GM21723 (cell line): ENCODE measurements around the gene STING1.
"Not testable (repeated sequence)": the region's sequence is repeated elsewhere in the genome, so short reads cannot be mapped to it uniquely, and the experiment has no call there.

ENCODE experiments used
- ATAC-seq: cut with Tn5 transposase; IDR thresholded peaks from one replicate; pipeline ENCODE4 v1.9.1; 2021; ENCODE audit warnings: mild to moderate bottlenecking, moderate library complexity; ENCODE audit not compliant: unreplicated experiment

STING1 gene

GRCh38 chr5:139482050-139482889 is at the start of gene STING1:
TSS of gene STING1 (minus strand) at chr5:139482758. CDS start at chr5:139481704, 1,054 bp downstream.
- peak; percentile 74 for ATAC-seq

GRCh38 chr5:139531772-139532169 is 49.2 kb upstream of the STING1 start:
- ATAC-seq, result no peak

DNA sequence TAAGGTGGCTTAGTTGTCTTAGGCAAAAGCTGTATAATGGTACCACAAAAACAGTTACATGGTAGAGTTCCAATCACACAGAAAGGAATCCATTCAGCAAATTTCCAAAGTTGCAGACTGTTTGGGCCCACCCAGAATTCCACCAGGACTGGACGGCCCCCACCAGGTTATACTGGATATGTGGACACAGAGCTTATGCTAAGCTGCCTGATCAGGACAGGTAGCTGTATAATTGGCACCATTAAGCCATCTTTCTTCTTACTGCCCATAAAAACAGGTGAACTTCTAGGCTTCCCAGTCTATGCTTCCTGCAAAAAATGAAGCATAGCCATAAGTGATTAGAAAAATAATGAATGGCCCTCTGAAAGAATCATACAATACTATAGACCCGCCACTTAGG is 47.5 kb upstream of the STING1 start:
- ATAC-seq, result not testable (repeated sequence)

GRCh38 chr5:139528695-139529094 is 46.1 kb upstream of the STING1 start:
- not testable (repeated sequence) for ATAC-seq

- not testable (repeated sequence) for ATAC-seq
Measured at GRCh38 chr5:139527896-139528467, 45.4 kb upstream of the STING1 start.

- ATAC-seq, result not testable (repeated sequence)
Measured at GRCh38 chr5:139527090-139527470, 44.5 kb upstream of the STING1 start.

- not testable (repeated sequence) for ATAC-seq
Measured at GRCh38 chr5:139526309-139527089, 43.9 kb upstream of the STING1 start.

DNA sequence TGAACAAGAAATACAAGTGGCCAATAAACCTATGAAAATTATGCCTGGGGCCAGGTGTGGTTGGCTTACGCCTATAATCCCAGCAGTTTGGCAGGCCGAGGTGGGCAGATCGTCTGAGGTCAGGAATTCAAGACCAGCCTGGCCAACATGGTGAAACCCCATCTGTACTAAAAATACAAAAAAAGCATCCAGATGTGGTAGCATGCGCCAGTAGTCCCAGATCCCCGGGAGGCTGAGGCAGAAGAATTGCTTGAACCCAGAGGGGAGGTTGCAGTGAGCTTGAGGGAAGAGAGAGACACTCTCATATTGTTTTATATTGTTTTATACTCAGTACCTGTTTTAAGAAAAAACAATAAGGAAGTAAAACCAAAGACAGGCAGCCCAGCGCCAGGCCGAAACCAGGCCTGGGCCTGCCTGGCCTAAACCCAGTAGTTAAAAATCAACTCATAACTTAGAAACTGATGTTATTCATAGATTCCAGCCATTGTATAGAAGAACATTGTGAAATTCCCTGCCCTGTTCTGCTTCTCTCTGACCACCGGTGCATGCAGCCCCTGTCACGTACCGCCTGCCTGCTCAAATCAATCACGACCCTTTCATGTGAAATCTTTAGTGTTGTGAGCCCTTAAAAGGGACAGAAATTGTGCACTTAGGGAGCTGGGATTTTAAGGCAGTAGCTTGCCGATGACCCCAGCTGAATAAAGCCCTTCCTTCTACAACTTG is 43.2 kb upstream of the STING1 start:
- ATAC-seq, result peak; percentile 38

DNA sequence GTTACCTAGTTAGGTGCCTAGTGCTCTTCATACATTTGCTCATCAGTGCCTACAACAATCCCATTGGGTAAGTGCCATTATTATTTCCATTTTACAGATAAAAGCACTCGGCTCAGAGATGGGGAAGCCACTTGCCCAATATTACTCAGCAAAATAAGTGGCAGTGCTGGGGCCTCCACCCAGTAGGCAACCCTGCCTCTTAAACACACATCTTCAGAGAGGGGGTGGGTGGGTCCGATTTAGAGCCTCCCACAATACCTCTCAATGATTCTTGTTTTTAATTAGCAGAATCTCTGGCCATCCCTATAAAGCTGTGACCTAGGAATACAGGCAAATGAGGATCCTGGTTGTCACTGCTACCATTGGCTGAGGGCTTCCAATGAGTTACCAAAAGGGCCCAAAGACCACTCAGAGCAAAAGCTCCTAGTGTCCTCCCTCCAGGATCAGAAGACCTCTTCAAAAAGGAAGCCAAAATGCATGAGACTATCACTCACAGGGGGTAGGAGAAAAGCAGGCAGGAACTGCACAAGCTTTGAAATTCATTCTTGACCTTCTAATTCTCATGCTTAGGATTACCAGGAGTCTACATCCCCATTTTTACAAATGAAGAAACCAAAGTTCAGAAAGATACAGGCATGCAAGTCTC is 42.5 kb upstream of the STING1 start:
- peak; percentile 50 for ATAC-seq

DNA sequence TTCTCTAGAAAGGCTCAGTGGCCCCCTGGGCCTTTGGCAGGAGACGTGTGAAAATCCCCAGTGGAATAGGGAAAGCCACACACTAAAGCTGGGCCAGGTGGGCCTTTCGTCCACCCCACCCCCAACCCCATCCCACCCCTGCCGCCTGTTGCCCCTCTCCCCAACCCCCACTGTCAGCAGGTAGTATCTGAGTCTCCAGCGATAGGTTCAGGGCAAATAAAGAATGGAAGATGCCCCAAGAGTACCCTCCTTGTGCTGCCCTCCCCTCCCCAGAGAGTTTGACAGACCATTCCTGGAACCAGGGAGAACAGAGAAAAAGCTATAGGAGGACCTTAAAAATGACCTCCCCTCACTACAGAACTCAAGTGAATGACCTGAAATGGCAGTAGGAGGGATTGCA is 41.9 kb upstream of the STING1 start:
- ATAC-seq, result no peak

- ATAC-seq, result no peak
Measured at GRCh38 chr5:139523635-139524445, 41.3 kb upstream of the STING1 start.

- peak; percentile 81 for ATAC-seq
Measured at GRCh38 chr5:139517683-139518564, 35.4 kb upstream of the STING1 start.

DNA sequence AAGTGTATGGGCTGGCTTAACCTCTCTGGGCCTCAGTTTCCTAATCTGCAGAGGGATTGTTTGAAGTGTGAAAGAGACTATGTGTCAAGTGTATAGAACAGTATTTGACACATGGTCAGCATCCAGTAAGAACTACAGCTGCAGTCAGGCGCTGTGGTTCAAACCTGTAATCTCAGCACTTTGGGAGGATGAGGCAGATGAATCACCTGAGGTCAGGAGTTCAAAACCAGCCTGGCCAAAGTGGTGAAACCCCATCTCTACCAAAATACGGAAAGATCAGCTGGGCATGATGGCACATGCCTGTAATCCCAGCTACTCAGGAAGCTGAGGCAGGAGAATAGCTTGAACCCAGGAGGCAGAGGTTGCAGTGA is 31.9 kb upstream of the STING1 start:
- no peak for ATAC-seq

DNA sequence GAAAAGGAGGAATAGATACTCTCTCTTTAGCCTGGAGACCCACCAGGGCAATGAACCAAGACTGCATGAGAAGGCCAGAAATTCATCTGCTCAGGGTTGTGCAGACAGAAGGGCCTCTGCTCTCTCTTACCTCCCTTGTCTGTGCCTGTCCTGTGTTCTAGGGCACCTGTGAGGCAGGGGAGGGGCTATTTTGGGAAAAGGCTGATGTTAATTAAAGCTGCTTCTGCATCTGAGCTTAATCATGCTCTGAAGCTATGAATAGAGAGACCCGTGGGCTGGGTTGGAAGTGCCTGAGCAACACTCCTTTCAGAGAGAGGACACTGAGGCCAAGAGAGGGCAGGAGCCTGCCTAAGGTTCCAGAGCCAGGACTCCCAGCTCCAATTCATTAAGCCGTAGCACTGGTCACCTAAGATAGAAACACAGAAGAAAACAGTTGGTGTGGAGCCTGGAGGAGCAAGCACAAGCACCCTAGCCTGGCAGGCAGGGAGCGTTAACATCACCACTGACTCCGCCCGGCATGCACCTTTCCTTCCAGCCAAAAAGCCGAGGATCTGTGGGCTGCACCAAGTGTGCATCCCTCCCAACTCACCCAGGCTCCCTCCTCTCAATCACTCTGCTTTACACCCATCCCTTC is 31.4 kb upstream of the STING1 start:
- ATAC-seq, result peak; percentile 18

DNA sequence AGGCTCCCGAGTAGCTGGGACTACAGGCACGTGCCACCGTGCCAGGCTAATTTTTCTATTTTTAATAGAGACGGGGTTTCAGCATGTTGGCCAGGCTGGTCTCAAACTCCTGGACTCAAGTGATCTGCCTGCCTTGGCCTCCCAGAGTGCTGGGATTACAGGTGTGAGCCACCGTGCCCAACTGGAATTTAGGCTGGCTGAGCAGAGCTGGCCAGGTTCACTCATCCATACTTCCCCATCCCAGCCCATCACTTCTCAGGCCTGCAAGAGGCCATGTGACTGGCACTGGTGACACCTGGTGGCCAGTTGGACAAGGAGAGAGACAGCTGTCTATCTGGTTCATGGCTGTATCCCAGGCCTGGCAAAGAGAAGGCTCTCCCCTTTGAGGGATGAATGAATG is 30.9 kb upstream of the STING1 start:
- peak; percentile 70 for ATAC-seq

- no peak for ATAC-seq
Measured at GRCh38 chr5:139512786-139513390, 30.3 kb upstream of the STING1 start.

DNA sequence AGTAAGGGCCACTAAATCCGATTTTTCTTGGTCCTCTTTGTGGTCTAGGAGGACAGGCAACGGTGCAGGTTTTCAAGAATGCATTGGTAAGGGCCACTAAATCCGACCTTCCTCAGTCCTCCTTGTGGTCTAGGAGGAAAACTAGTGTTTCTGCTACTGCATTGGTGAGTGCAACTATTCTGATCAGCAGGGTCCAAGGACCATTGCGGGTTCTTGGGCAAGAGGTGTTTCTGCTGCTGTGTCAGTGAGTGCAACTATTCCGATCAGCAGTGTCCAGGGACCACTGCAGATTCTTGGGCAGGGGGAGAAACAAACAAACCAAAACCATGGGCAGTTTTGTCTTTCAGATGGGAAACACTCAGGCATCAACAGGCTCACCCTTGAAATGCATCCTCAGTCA is 22.2 kb upstream of the STING1 start:
- not testable (repeated sequence) for ATAC-seq

DNA sequence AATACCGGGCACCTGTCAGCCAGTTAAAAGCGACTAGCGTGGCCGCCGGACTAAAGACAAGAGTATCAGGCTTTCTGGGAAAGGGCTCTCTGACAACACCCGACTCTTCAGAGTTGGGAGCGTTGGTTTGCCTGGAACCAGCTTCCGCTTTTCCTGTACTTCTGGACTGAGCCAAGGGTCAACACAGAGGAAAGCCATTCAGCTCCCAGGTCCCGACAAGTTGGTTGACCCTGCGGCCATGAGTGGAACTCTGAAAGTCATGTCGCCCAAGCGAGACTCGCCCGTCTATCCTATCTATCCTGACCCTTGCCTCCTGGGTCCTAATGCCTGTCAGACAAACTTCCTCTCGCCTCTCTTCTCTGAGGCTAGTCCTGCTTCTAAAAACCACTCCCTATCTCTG is 21.3 kb upstream of the STING1 start:
- ATAC-seq, result not testable (repeated sequence)
